C4-2B (cell line): Measurements from ENCODE around the gene NFU1.

ENCODE experiments used
- H3K27ac ChIP-seq: fragments of 450-650 bp; 2 replicates; pipeline ENCODE4 v1.5.1; 2017
- CTCF ChIP-seq: fragments of 450-650 bp; conservative IDR thresholded peaks from 2 replicates; pipeline ENCODE4 v1.5.1; 2017; ENCODE audit warnings: mild to moderate bottlenecking
- ZFX ChIP-seq: fragments of 450-650 bp; IDR thresholded peaks from 2 replicates; pipeline ENCODE4 v1.6.1; 2017

Gene NFU1

GRCh38 chr2:69470911-69471310 lies 33.7 kb upstream of the NFU1 start:
- no peak overlapping the region for H3K27ac ChIP-seq
- no peak for TF ChIP-seq CTCF
- TF ChIP-seq ZFX = no peak

DNA sequence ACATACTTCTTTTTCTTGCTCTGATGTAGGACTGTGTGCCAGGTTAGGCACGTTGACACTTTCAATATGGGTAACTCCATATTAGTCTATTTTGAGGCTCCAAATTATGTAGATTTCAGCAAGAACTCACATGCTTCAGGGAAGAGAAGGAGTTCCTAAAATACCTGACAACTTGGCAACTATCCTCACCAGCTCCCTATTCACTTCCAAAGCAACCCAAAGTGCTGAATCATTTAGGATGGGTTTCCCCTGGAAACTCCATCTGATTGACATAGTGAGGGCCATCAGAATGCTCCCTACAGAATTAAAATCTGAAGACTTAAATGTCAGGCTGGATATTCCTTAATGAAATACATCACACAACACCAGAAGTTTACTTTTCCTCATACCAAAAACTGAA lies 32.5 kb upstream of the NFU1 start:
- H3K27ac ChIP-seq = no peak overlapping the region
- TF ChIP-seq ZFX = no peak
- TF ChIP-seq CTCF = no peak

GRCh38 chr2:69469375-69469774 lies 32.1 kb upstream of the NFU1 start:
- TF ChIP-seq ZFX (no peak), CTCF (no peak)
- H3K27ac ChIP-seq = no peak overlapping the region

GRCh38 chr2:69466728-69467127 lies 29.5 kb upstream of the NFU1 start:
- no peak for TF ChIP-seq ZFX
- no peak for TF ChIP-seq CTCF
- no peak overlapping the region for H3K27ac ChIP-seq

GRCh38 chr2:69465513-69466456 lies 28.6 kb upstream of the NFU1 start:
- TF ChIP-seq ZFX = no peak
- no peak for TF ChIP-seq CTCF
- no peak overlapping the region for H3K27ac ChIP-seq

GRCh38 chr2:69464575-69464974 lies 27.3 kb upstream of the NFU1 start:
- TF ChIP-seq ZFX = no peak
- TF ChIP-seq CTCF = no peak
- H3K27ac ChIP-seq = no peak overlapping the region

GRCh38 chr2:69462780-69463179 lies 25.5 kb upstream of the NFU1 start:
- no peak overlapping the region for H3K27ac ChIP-seq
- TF ChIP-seq CTCF = no peak
- TF ChIP-seq ZFX = no peak
